Loucy (cell line): ENCODE data around the gene NME3.
A peak's percentile ranks its signal among the peaks of the same experiment; 100 is the strongest.

Source experiments
- H2AFZ ChIP-seq: fragments of 200-600 bp; sonication (generic); 2 replicates; pipeline ENCODE4 v1.6.0; 2016; ENCODE audit warnings: antibody characterized with exemption, mild to moderate bottlenecking, low read length, moderate library complexity
- H3F3A ChIP-seq: fragments of 200-600 bp; 2 replicates; pipeline ENCODE4 v1.6.0; 2016; ENCODE audit warnings: antibody characterized with exemption, low read depth, mild to moderate bottlenecking
- H3K27me3 ChIP-seq: fragments of 200-600 bp; sonication (generic); 2 replicates; pipeline ENCODE4 v1.6.1; 2014; ENCODE audit warnings: low read length, mild to moderate bottlenecking; ENCODE audit not compliant: insufficient read depth, poor library complexity, severe bottlenecking
- H3K36me3 ChIP-seq: fragments of 200-600 bp; sonication (generic); 2 replicates; pipeline ENCODE4 v1.6.1; 2016; ENCODE audit warnings: low read length; ENCODE audit not compliant: insufficient read depth
- H3K4me1 ChIP-seq: fragments of 200-600 bp; sonication (generic); 2 replicates; pipeline ENCODE4 v1.5.1; 2014; ENCODE audit warnings: low read length, mild to moderate bottlenecking; ENCODE audit not compliant: insufficient read depth, poor library complexity, severe bottlenecking
- H3K4me2 ChIP-seq: fragments of 200-600 bp; sonication (generic); 2 replicates; pipeline ENCODE4 v1.6.0; 2014; ENCODE audit warnings: antibody characterized with exemption, low read length, low read depth, mild to moderate bottlenecking; ENCODE audit not compliant: poor library complexity, severe bottlenecking
- H3K4me3 ChIP-seq: fragments of 200-600 bp; sonication (generic); 2 replicates; pipeline ENCODE4 v1.5.1; 2014; ENCODE audit warnings: low read length, mild to moderate bottlenecking, mixed read lengths; ENCODE audit not compliant: poor library complexity, severe bottlenecking
- H3K79me2 ChIP-seq: fragments of 200-600 bp; sonication (generic); 2 replicates; pipeline ENCODE4 v1.6.1; 2014; ENCODE audit warnings: low read length; ENCODE audit not compliant: insufficient read depth
- H3K9ac ChIP-seq: fragments of 200-600 bp; sonication (generic); 2 replicates; pipeline ENCODE4 v1.6.0; 2014; ENCODE audit warnings: mild to moderate bottlenecking, low read depth, low read length, moderate library complexity; ENCODE audit not compliant: poor library complexity, severe bottlenecking
- H3K9me2 ChIP-seq: fragments of 200-600 bp; sonication (generic); replicated peaks from 2 replicates; pipeline ENCODE4 v1.6.1; 2016; ENCODE audit warnings: low read depth, low read length, mixed read lengths
- H3K9me3 ChIP-seq: fragments of 200-600 bp; sonication (generic); 2 replicates; pipeline ENCODE4 v1.6.1; 2014; ENCODE audit warnings: mild to moderate bottlenecking, antibody characterized with exemption, low read length, low read depth; ENCODE audit not compliant: insufficient read depth
- H4K20me1 ChIP-seq: fragments of 200-600 bp; sonication (generic); 2 replicates; pipeline ENCODE4 v1.6.0; 2014; ENCODE audit warnings: antibody characterized with exemption, low read length, mild to moderate bottlenecking; ENCODE audit not compliant: insufficient read depth, poor library complexity, severe bottlenecking
- CTCF ChIP-seq: fragments of 200-600 bp; sonication (generic); conservative IDR thresholded peaks from 2 replicates; pipeline ENCODE4 v1.5.1; 2014; ENCODE audit warnings: mild to moderate bottlenecking, antibody characterized with exemption, low read length
- EZH2phosphoT487 ChIP-seq: fragments of 200-600 bp; IDR thresholded peaks from 2 replicates; pipeline ENCODE4 v1.6.1; 2018; ENCODE audit warnings: antibody characterized with exemption, mild to moderate bottlenecking, moderate library complexity, borderline replicate concordance

NME3 gene

GRCh38 chr16:1772362-1772907, 1.1 kb upstream of the NME3 start, which contains the start of gene EME2:
TSS of gene EME2 (plus strand) at chr16:1772810. CDS start at chr16:1773228, 418 bp downstream.
- no peaks in the 10 kb centered on the region for H3K9me2 ChIP-seq
- H3K79me2 ChIP-seq = peaks cover 23% of the 10 kb centered on the region; the same call in 1 of the 2 replicates
- H4K20me1 ChIP-seq = peaks cover 10% of the 10 kb centered on the region
- no peaks in the 10 kb centered on the region for H3K4me1 ChIP-seq
- peak within 1 kb of the TSS; percentile 64; the same call in 1 of the 2 replicates for H2AFZ ChIP-seq
- peak within 1 kb of the TSS; percentile 86 for H3K9ac ChIP-seq
- TF ChIP-seq CTCF (no peak), EZH2phosphoT487 (no peak)
- no peaks in the 10 kb centered on the region for H3K36me3 ChIP-seq
- H3K4me2 ChIP-seq = peak within 1 kb of the TSS; percentile 85
- H3K4me3 ChIP-seq = peak within 1 kb of the TSS; percentile 95
- no peaks in the 10 kb centered on the region for H3K9me3 ChIP-seq
- H3K27me3 ChIP-seq = no peaks in the 10 kb centered on the region
- H3F3A ChIP-seq = no peaks in the 10 kb centered on the region

DNA sequence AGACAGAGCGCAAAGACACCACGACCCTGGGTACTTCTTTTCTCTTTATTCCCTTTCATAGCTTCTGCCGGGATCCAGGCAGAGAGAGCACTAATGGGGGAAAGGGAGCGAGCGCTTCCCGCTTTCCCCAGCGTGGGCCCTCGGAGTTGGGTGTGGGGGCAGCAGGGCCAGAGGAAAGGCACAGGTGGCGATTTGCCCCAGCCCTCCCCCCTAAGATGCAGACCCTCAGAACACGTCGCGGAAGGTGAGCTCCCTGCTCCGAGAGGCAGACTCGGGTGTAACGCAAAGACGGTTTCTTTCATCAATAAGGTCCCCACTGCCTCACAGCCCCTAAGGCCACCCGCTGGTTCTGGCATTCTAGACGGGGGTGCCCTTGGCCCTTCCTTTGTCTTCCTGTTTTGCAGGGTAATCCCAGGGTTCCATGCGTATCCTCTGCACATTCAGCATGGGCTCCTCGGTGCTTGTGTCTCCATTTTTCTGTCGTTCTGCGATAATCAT, 570 bp upstream of the NME3 start:
- Histone ChIP-seq H3K9me2 (no peaks in the 10 kb centered on the region), H2AFZ (no peak overlapping the region; the same call in 1 of the 2 replicates), H3K27me3 (no peaks in the 10 kb centered on the region), H3F3A (no peaks in the 10 kb centered on the region), H3K4me1 (no peaks in the 10 kb centered on the region), H3K36me3 (no peaks in the 10 kb centered on the region), H3K9me3 (no peaks in the 10 kb centered on the region), H3K9ac (peak overlapping the region; percentile 86), H3K79me2 (peaks cover 23% of the 10 kb centered on the region; the same call in 1 of the 2 replicates), H3K4me2 (peak overlapping the region; percentile 85), H3K4me3 (peak overlapping the region; percentile 95), H4K20me1 (peaks cover 10% of the 10 kb centered on the region)
- TF ChIP-seq CTCF = no peak
- no peak for TF ChIP-seq EZH2phosphoT487

GRCh38 chr16:1770328-1771187, 785 bp downstream of the NME3 start:
- Histone ChIP-seq H3K36me3 (no peaks in the 10 kb centered on the region), H3K9ac (peak overlapping the region; percentile 86), H3K79me2 (peaks cover 23% of the 10 kb centered on the region; the same call in 1 of the 2 replicates), H4K20me1 (peaks cover 10% of the 10 kb centered on the region), H3F3A (no peaks in the 10 kb centered on the region), H3K9me2 (no peaks in the 10 kb centered on the region), H3K27me3 (no peaks in the 10 kb centered on the region), H3K4me1 (no peaks in the 10 kb centered on the region), H2AFZ (no peak overlapping the region), H3K9me3 (no peaks in the 10 kb centered on the region), H3K4me2 (peak overlapping the region; percentile 85), H3K4me3 (peak overlapping the region; percentile 95)
- TF ChIP-seq EZH2phosphoT487 (no peak), CTCF (no peak)
